GM13977 (cell line): ENCODE results near the gene SAMSN1.

Experiments used
- DNase-seq: peaks from one replicate; pipeline ENCODE4 v3.0.0; 2012; ENCODE audit warnings: low spot score
- CTCF ChIP-seq: IDR thresholded peaks from 2 replicates; pipeline ENCODE4 v1.5.1; 2012; ENCODE audit warnings: mild to moderate bottlenecking, control low read depth; ENCODE audit not compliant: insufficient read depth; ENCODE audit errors: extremely low read depth, missing control alignments
- in situ Hi-C: fragments of 300-500 bp; cut with MboI; formaldehyde crosslinking; loops from one replicate; pipeline ENCODE4 v1.12.0; 2022; ENCODE audit warnings: low sequenced_read_pairs, low pct_unique_long_range_greater_than_20kb, mixed read lengths, inconsistent platforms; ENCODE audit not compliant: unreplicated experiment

The SAMSN1 gene

GRCh38 chr21:14488672-14489204 is 57.4 kb downstream of the SAMSN1 start:
- in situ Hi-C loops = no loop called here
- no peak for DNase-seq
- TF ChIP-seq CTCF = no peak

DNA sequence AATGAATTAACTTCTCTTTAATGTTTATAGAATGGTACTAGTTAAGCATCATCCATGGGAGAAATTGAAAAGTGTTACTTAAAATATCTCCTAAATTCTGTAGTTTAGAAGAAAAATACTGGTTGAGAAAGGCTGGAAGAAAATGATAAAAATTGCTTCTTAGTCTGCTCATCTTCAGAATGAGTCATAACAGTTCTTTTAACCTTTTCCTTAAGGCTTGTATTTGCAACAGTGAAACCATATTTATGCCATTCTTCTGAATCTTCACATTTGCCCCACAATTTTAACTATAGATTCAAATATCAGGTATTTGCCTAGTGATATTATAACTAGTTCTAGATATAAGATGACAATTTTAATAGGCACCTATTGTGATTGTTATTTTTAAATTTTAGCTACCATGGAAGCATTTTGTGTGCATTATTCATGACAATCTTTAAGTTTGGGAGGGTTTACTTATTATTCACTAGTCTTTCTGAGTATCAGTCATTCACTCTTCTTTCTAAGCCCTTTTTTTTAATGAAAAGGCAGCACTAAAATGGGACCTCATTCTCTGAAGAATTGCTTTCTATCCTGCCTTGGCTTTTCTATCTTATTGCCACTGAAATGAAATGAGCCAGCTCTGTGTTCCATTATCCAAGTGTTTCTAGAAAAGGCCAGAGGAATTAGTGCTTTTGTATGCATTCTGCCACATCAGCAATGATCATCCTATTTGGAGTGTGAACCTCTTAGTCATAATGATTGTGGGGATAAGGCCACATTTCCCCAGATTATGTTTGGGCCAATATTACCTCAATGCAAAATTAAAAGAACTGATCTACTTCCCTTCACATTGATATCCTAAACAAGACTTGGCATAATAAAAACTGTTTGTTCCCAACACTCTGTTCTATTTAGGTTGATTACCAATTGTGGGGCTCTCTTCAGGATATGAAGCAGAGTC is 58.4 kb downstream of the SAMSN1 start:
- DNase-seq = no peak
- in situ Hi-C loops = no loop called here
- TF ChIP-seq CTCF = no peak

DNA sequence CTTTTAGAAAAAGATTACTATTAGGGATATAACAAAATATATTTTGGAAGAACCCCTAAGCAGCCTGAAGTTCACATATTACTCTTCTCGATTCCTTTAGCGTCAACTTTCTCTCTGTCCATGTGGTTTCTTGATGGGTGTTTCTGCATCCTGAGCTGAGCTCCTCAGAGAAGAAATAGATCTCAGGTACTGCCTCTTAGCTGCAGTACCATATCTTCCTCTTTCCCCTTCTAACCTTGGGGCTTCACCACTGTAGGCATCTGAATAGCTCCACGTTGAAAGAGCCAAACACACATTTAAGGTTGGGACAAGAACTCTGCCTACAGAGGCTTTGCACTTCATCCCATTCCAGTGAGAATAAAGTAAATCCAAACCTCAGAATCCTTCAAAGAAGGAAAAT is 59.2 kb downstream of the SAMSN1 start:
- DNase-seq = no peak
- in situ Hi-C loops = no loop called here

DNA sequence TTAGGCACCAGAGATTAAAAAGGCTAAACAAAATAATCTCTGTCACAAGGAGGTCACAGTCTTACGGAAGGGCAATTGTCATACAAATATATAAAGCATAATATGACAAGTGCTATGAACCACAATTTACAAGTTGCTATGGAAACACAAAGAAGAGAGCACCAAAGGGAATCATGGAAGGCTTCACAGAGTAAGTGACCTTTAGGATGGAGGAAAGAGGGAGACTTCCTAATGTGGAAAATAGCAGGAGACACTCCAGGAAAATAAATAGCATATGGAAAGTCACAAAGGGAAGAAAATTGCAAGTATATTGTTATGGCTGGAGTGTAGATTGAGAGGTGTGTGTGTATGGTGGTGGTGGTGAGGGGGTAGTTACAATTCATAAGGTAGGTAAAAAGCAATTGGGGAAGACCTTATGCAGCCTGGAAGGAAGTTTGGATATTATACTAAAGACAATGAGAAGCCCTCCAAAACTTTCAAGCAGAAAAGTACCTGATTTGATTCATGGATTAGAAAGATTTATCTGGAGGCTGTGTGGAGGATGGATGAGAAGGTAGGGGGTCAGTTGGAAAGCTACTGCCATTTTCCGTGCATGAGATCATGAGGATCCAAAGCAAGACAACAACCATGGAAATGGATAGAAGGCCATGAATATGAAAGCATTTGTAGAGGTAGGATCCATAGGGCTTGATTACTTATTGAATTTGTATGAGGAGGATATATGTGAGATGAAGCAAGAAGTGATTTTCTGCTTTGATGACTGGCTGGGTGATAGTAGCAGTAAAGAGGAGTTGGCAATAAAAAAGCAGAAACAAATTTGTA is 61.7 kb downstream of the SAMSN1 start:
- no peak for DNase-seq
- TF ChIP-seq CTCF = no peak
- in situ Hi-C loops = no loop called here

More for the DNA sequence above, 59.2 kb downstream of the SAMSN1 start:
- TF ChIP-seq CTCF = no peak

DNA sequence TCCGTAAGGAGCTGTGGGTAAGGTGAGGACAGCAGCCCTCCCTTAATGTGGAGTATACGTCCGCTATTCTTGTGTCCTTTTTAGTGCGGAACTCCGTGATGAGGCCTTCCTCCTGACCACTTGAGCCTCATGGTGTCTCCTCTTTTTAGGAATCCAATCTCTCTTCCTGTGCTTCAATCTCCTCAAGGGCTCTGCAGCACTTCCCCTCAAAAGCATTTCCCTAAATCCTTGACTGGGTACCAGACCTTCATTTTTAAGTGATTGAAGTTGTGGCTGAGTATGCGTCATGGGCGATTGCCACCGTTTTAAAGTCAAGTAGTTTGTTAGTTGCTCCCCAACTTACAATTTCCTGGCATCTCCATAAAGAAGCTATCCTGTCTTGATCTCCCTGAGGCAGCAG is 62.8 kb downstream of the SAMSN1 start:
- in situ Hi-C loops = no loop called here
- TF ChIP-seq CTCF = no peak
- DNase-seq = no peak

GRCh38 chr21:14482165-14482564 is 64.0 kb downstream of the SAMSN1 start:
- in situ Hi-C loops = no loop called here
- no peak for TF ChIP-seq CTCF
- no peak for DNase-seq
